Measurements from ENCODE around the gene C18orf63. TPM values are rescaled to one million over a fixed set of nuclear protein-coding genes. Genes with fewer than 3 reads are reported as not detected.

C18orf63 gene
- total and polyA plus RNA-seq, 11 donors, result not detected

DNA sequence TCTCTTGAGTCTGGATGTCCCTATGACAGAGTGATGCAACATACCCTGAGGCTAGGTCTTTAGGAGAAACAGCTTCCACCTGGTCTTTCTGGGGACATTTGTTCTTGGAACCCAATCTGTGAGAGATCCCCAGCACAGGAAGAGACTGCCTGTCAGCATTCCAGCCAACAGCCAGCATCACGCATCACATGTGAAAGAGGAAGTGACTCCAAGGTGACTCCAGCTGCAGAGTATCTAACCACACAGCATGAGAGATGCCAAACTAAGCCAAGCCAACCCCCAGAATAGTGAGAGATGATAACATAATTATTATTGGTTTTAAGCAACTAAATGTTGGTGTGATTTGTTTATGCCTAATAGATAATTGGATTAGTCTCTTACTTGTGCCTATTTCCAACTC, 35.7 kb downstream of the C18orf63 start:
- WGBS, 4 donors, result 8 to 40% (median 28%) methylated on average over 1 of the region's 1 CpG
- peak in 1 of 5 donors; percentile 43 for DNase-seq
- intact Hi-C loops (cut with DNase I), result loop anchor here in 8 of 10 donors (5.0 kb wide), 3 partner anchors 126 to 201 kb away; no protein-coding TSS in a partner anchor

DNA sequence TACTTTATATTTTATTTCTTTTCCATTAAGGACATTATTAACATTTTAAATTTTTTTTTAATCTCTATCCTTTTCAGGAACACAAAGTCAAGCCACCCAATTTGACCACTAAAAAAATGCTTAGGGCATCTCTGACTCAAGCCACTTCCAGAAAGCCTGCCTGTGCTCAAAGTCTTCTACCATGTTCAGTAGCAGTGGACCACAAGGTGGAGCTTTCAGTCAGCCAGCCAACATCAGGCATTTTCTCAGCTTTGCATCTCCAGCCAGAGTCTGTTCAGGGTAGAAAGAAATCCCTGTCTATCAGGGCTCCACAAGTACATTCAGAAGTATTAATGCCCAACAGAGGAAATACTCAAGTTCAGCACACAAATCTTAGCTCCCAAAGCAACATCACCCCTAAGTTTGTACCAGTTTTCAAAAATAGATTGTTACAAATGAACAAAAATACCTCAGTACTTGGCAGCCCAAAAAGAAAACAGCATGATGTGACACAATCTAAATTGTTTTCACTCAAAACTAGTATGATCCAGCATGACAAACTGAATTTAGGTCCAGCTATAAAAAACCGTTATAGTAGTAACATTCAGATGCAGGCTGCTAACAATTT, 37.6 kb downstream of the C18orf63 start:
- WGBS, 4 donors, result 43 to 69% (median 68%) methylated on average over 1 of the region's 1 CpG
- no peak overlapping the region for H3K27ac ChIP-seq
- H3K4me1 ChIP-seq, result peaks cover 0 to 9% (median 1%) of the 10 kb centered on the region in 12 donors
- no peaks in the 10 kb centered on the region for H3K27me3 ChIP-seq
- H3K36me3 ChIP-seq, result no peaks in the 10 kb centered on the region
- intact Hi-C loops (cut with DNase I), result loop anchor here (1.0 to 5.0 kb wide), 9 partner anchors 123 to 200 kb away; no protein-coding TSS in a partner anchor
- TF ChIP-seq POLR2A (IDR thresholded peaks at IDR 0.05), result no peak
- TF ChIP-seq, protein P1, sequence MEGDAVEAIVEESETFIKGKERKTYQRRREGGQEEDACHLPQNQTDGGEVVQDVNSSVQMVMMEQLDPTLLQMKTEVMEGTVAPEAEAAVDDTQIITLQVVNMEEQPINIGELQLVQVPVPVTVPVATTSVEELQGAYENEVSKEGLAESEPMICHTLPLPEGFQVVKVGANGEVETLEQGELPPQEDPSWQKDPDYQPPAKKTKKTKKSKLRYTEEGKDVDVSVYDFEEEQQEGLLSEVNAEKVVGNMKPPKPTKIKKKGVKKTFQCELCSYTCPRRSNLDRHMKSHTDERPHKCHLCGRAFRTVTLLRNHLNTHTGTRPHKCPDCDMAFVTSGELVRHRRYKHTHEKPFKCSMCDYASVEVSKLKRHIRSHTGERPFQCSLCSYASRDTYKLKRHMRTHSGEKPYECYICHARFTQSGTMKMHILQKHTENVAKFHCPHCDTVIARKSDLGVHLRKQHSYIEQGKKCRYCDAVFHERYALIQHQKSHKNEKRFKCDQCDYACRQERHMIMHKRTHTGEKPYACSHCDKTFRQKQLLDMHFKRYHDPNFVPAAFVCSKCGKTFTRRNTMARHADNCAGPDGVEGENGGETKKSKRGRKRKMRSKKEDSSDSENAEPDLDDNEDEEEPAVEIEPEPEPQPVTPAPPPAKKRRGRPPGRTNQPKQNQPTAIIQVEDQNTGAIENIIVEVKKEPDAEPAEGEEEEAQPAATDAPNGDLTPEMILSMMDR (IDR thresholded peaks at IDR 0.05), result peak; percentile 52 to 88 (median 82)
- DNase-seq (peak in 4 of 5 donors; percentile 63 to 73 (median 68)), ATAC-seq (peak; percentile 84 to 96 (median 92))
- no peaks in the 10 kb centered on the region for H3K9me3 ChIP-seq
- no peak overlapping the region for H3K4me3 ChIP-seq

More for the DNA sequence above, 35.7 kb downstream of the C18orf63 start:
- peak in 3 of 4 donors; percentile 54 to 81 (median 54) for ATAC-seq
- Histone ChIP-seq H3K9me3 (no peaks in the 10 kb centered on the region), H3K4me3 (no peak overlapping the region), H3K4me1 (peaks cover 0 to 8% (median under 1%) of the 10 kb centered on the region in 12 donors), H3K27me3 (no peaks in the 10 kb centered on the region), H3K36me3 (no peaks in the 10 kb centered on the region), H3K27ac (no peak overlapping the region)
- TF ChIP-seq POLR2A (IDR thresholded peaks at IDR 0.05), result no peak
- TF ChIP-seq, protein P1 (IDR thresholded peaks at IDR 0.05), result no peak

GRCh38 chr18:74356959-74357358, 41.3 kb downstream of the C18orf63 start:
- peaks cover 0 to 9% (median 0%) of the 10 kb centered on the region in 12 donors for H3K4me1 ChIP-seq
- H3K9me3 ChIP-seq, result no peaks in the 10 kb centered on the region
- no peaks in the 10 kb centered on the region for H3K36me3 ChIP-seq
- H3K27ac ChIP-seq, result no peak overlapping the region
- WGBS, 4 donors, result 84 to 100% (median 91%) methylated on average over 1 of the region's 1 CpG
- no peak overlapping the region for H3K4me3 ChIP-seq
- H3K27me3 ChIP-seq, result no peaks in the 10 kb centered on the region
- DNase-seq (no peak), ATAC-seq (no peak)
- intact Hi-C loops (cut with DNase I), result no loop called here
- TF ChIP-seq, protein P1 (IDR thresholded peaks at IDR 0.05), result no peak
- no peak for TF ChIP-seq POLR2A (IDR thresholded peaks at IDR 0.05)

DNA sequence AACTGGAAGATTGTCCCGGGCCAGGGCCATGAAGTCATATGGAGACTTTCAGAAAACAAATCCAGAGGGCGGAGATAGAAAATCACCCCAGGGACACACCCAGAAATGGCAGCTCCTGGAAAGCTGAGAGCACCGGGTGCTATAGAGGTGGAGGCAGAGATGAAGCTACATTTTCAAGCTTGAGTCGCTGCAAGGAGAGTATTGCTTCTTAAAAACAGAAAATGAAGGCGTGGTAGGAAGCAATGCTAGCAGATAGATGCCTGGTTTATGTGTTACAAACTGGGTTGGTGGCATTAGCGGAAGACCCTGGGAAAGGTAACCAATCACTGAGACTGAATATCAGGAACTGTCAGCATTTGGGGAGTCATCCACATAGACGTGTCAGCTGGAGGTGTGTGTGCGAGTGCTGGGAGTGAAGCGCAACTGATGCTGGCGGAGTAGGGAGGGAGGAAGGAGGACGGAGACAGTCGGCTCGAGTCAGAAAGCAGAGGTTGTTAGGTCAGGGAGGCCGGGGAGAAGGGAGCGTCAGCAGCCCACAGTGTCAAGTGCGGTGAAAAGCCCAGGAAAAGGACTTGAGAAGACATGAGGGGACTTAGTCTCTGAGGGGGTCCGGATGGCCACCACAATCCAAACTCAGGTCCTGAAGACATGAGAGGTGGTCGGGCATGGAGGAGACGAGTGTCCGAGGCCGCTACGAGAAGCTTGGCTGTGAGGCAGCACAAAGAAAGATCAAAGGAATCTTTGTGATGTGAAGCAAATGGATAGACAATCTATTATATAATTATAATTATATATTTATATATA, 45.4 kb downstream of the C18orf63 start:
- H3K9me3 ChIP-seq, result no peaks in the 10 kb centered on the region
- H3K27me3 ChIP-seq, result no peaks in the 10 kb centered on the region
- no peak overlapping the region for H3K27ac ChIP-seq
- no peak for DNase-seq
- no peak overlapping the region for H3K4me3 ChIP-seq
- intact Hi-C loops (cut with DNase I), result no loop called here
- no peak for ATAC-seq
- peaks cover 0 to 9% (median 0%) of the 10 kb centered on the region in 12 donors for H3K4me1 ChIP-seq
- no peak for TF ChIP-seq POLR2A (IDR thresholded peaks at IDR 0.05)
- TF ChIP-seq, protein P1 (IDR thresholded peaks at IDR 0.05), result no peak
- H3K36me3 ChIP-seq, result no peaks in the 10 kb centered on the region
- WGBS, 4 donors, result 89 to 93% (median 89%) methylated on average over 22 of the region's 22 CpGs
